LNCaP clone FGC (cell line): ENCODE results near the gene USP15.

Experiments
- DNase-seq: peaks from one replicate; pipeline ENCODE4 v3.0.0-alpha.2; 2011; ENCODE audit warnings: low read depth
- H3K4me3 ChIP-seq: 2 replicates; pipeline ENCODE4 v1.5.1; 2011; ENCODE audit warnings: mild to moderate bottlenecking, low read depth, low read length, control low read depth
- CTCF ChIP-seq: IDR thresholded peaks from 2 replicates; pipeline ENCODE4 v1.5.1; 2012; ENCODE audit warnings: mild to moderate bottlenecking; ENCODE audit not compliant: control insufficient read depth, insufficient read depth; ENCODE audit errors: extremely low read depth

Gene USP15

GRCh38 chr12:62261876-62262517 lies 1.8 kb downstream of the USP15 start:
- TF ChIP-seq CTCF: no peak
- peak overlapping the region; percentile 95 for H3K4me3 ChIP-seq
- no peak for DNase-seq

- DNase-seq: no peak
- no peak for TF ChIP-seq CTCF
- no peak overlapping the region for H3K4me3 ChIP-seq
These were observed 3.0 kb downstream of the USP15 start for GRCh38 chr12:62263232-62263631.

- no peak overlapping the region for H3K4me3 ChIP-seq
- TF ChIP-seq CTCF: no peak
- DNase-seq: no peak
These were observed 3.8 kb downstream of the USP15 start for GRCh38 chr12:62263966-62264365.

- H3K4me3 ChIP-seq: no peak overlapping the region
- no peak for DNase-seq
These were observed 4.5 kb downstream of the USP15 start for GRCh38 chr12:62264706-62265105.

GRCh38 chr12:62265511-62265910 lies 5.3 kb downstream of the USP15 start:
- no peak for DNase-seq
- TF ChIP-seq CTCF: no peak
- no peak overlapping the region for H3K4me3 ChIP-seq

More at GRCh38 chr12:62264706-62265105, 4.5 kb downstream of the USP15 start:
- no peak for TF ChIP-seq CTCF

GRCh38 chr12:62267026-62267425 lies 6.8 kb downstream of the USP15 start:
- no peak for TF ChIP-seq CTCF
- no peak for DNase-seq

GRCh38 chr12:62267480-62267879 lies 7.3 kb downstream of the USP15 start:
- H3K4me3 ChIP-seq: 0 out of 2 replicates have a peak overlapping the region, but pooled peaks have one; percentile 1
- DNase-seq: peak; percentile 39
- TF ChIP-seq CTCF: no peak

More at GRCh38 chr12:62267026-62267425, 6.8 kb downstream of the USP15 start:
- peak overlapping the region; percentile 1; the same call in 1 of the 2 replicates for H3K4me3 ChIP-seq
